Natural killer cell treated with Interleukin-12 subunit alpha and Interleukin-12 subunit beta and Interleukin-15 and Interleukin-18, amount 100 ng/mL, for 72 hours (primary cell): ENCODE measurements around the gene NIN. TPM values are rescaled to one million over a fixed set of nuclear protein-coding genes. Genes with fewer than 3 reads are reported as not detected.

Experiments
- ATAC-seq, 2 donors: fragments of 150-1000 bp; cut with Tn5 transposase in 1 of 2; sonication (Bioruptor Pico), chemical (Tn5 transposase) in 1 of 2; 2 replicates each; pipeline ENCODE4 v1.10.0; 2021
- DNase-seq: peaks from one replicate; pipeline ENCODE4 v3.0.0; 2022; ENCODE audit warnings: low spot score
- H3K27ac Mint-ChIP-seq, 2 donors: 1 replicate in 1 of 2; 2 replicates in 1 of 2; pipeline ENCODE4 v1.8.0; 2022; ENCODE audit warnings: mixed read lengths in 2 of 2, mild to moderate bottlenecking in 1 of 2, moderate library complexity in 1 of 2
- H3K27me3 Mint-ChIP-seq, 2 donors: 1 replicate in 1 of 2; 2 replicates in 1 of 2; pipeline ENCODE4 v1.8.0; 2022; ENCODE audit warnings: mixed read lengths in 2 of 2
- H3K36me3 Mint-ChIP-seq: one replicate; pipeline ENCODE4 v1.8.0; 2022; ENCODE audit warnings: mixed read lengths
- H3K4me1 Mint-ChIP-seq, 2 donors: 1 replicate in 1 of 2; 2 replicates in 1 of 2; pipeline ENCODE4 v1.8.0; 2022; ENCODE audit warnings: low read depth in 2 of 2, mixed read lengths in 2 of 2, mild to moderate bottlenecking in 1 of 2
- H3K4me3 Mint-ChIP-seq: one replicate; pipeline ENCODE4 v1.8.0; 2022; ENCODE audit warnings: mixed read lengths
- H3K9me3 Mint-ChIP-seq: 2 replicates; pipeline ENCODE4 v1.8.0; 2022; ENCODE audit warnings: mixed read lengths
- total RNA-seq, 2 donors: library from RNA; stranded (reverse); gene quantifications; one replicate each; pipeline ENCODE4 v1.2.3, GENCODE V29; 2022

The NIN gene
- total RNA-seq, 2 donors from 2014 or later, result 52.0 to 74.5 TPM

- no peaks in the 10 kb centered on the region for H3K27me3 Mint-ChIP-seq
- ATAC-seq (peak in 1 of 2 donors; percentile 7), DNase-seq (no peak)
- H3K4me3 Mint-ChIP-seq, result no peak overlapping the region
- no peaks in the 10 kb centered on the region for H3K4me1 Mint-ChIP-seq
- no peak overlapping the region for H3K27ac Mint-ChIP-seq
- no peaks in the 10 kb centered on the region for H3K9me3 Mint-ChIP-seq
- H3K36me3 Mint-ChIP-seq, result peaks cover 45% of the 10 kb centered on the region
Measured at GRCh38 chr14:50762931-50763300, 68.0 kb downstream of the NIN start.

GRCh38 chr14:50762001-50762930 is 68.7 kb downstream of the NIN start:
- no peaks in the 10 kb centered on the region for H3K4me1 Mint-ChIP-seq
- DNase-seq (no peak), ATAC-seq (peak; percentile 61 to 96)
- peak overlapping the region in 1 of 2 donors; percentile 23 for H3K27ac Mint-ChIP-seq
- no peaks in the 10 kb centered on the region for H3K27me3 Mint-ChIP-seq
- no peaks in the 10 kb centered on the region for H3K9me3 Mint-ChIP-seq
- H3K4me3 Mint-ChIP-seq, result no peak overlapping the region
- H3K36me3 Mint-ChIP-seq, result peaks cover 45% of the 10 kb centered on the region

- DNase-seq, result no peak
- no peak for ATAC-seq
- H3K27ac Mint-ChIP-seq, result peak overlapping the region in 1 of 2 donors; percentile 45
- H3K4me3 Mint-ChIP-seq, result no peak overlapping the region
- no peaks in the 10 kb centered on the region for H3K27me3 Mint-ChIP-seq
- H3K9me3 Mint-ChIP-seq, result no peaks in the 10 kb centered on the region
- peaks cover 39% of the 10 kb centered on the region for H3K36me3 Mint-ChIP-seq
- no peaks in the 10 kb centered on the region for H3K4me1 Mint-ChIP-seq
Measured at GRCh38 chr14:50759800-50760543, 71.0 kb downstream of the NIN start.

GRCh38 chr14:50758945-50759344 is 72.0 kb downstream of the NIN start:
- Mint-ChIP-seq H3K4me1 (no peaks in the 10 kb centered on the region), H3K4me3 (no peak overlapping the region)
- no peak for ATAC-seq

GRCh38 chr14:50758305-50758704 is 72.7 kb downstream of the NIN start:
- H3K4me3 Mint-ChIP-seq, result no peak overlapping the region
- ATAC-seq (no peak), DNase-seq (no peak)
- no peaks in the 10 kb centered on the region for H3K4me1 Mint-ChIP-seq
- peaks cover 34% of the 10 kb centered on the region for H3K36me3 Mint-ChIP-seq
- no peaks in the 10 kb centered on the region for H3K27me3 Mint-ChIP-seq
- no peak overlapping the region for H3K27ac Mint-ChIP-seq
- no peaks in the 10 kb centered on the region for H3K9me3 Mint-ChIP-seq

More at GRCh38 chr14:50758945-50759344, 72.0 kb downstream of the NIN start:
- Mint-ChIP-seq H3K36me3 (peaks cover 36% of the 10 kb centered on the region), H3K9me3 (no peaks in the 10 kb centered on the region), H3K27ac (no peak overlapping the region), H3K27me3 (no peaks in the 10 kb centered on the region)
- no peak for DNase-seq

- Mint-ChIP-seq H3K36me3 (peaks cover 30% of the 10 kb centered on the region), H3K27me3 (no peaks in the 10 kb centered on the region), H3K9me3 (no peaks in the 10 kb centered on the region), H3K4me1 (no peaks in the 10 kb centered on the region), H3K27ac (no peak overlapping the region), H3K4me3 (no peak overlapping the region)
- ATAC-seq (no peak), DNase-seq (no peak)
Measured at GRCh38 chr14:50757702-50758101, 73.3 kb downstream of the NIN start.

- Mint-ChIP-seq H3K36me3 (peaks cover 28% of the 10 kb centered on the region), H3K4me3 (no peak overlapping the region), H3K27me3 (no peaks in the 10 kb centered on the region), H3K4me1 (no peaks in the 10 kb centered on the region), H3K9me3 (no peaks in the 10 kb centered on the region), H3K27ac (no peak overlapping the region)
- ATAC-seq (no peak), DNase-seq (no peak)
Measured at GRCh38 chr14:50756300-50756699, 74.7 kb downstream of the NIN start.

- H3K36me3 Mint-ChIP-seq, result peaks cover 39% of the 10 kb centered on the region
- H3K27me3 Mint-ChIP-seq, result no peaks in the 10 kb centered on the region
- peak overlapping the region in 1 of 2 donors; percentile 36 for H3K27ac Mint-ChIP-seq
- H3K9me3 Mint-ChIP-seq, result no peaks in the 10 kb centered on the region
- peaks cover 0 to 21% of the 10 kb centered on the region in 2 donors for H3K4me1 Mint-ChIP-seq
- peak overlapping the region; percentile 26 for H3K4me3 Mint-ChIP-seq
- DNase-seq, result no peak
- peak in 1 of 2 donors; percentile 64 for ATAC-seq
Measured at GRCh38 chr14:50750323-50750722, 80.6 kb downstream of the NIN start.

- H3K27ac Mint-ChIP-seq, result no peak overlapping the region
- no peaks in the 10 kb centered on the region for H3K27me3 Mint-ChIP-seq
- H3K9me3 Mint-ChIP-seq, result no peaks in the 10 kb centered on the region
- no peak for ATAC-seq
- peaks cover 4 to 31% of the 10 kb centered on the region in 2 donors for H3K4me1 Mint-ChIP-seq
- H3K36me3 Mint-ChIP-seq, result peaks cover 30% of the 10 kb centered on the region
- no peak overlapping the region for H3K4me3 Mint-ChIP-seq
- no peak for DNase-seq
Measured at GRCh38 chr14:50745401-50746058, 85.4 kb downstream of the NIN start.

GRCh38 chr14:50744231-50744630 is 86.7 kb downstream of the NIN start:
- H3K27ac Mint-ChIP-seq, result no peak overlapping the region
- no peaks in the 10 kb centered on the region for H3K9me3 Mint-ChIP-seq
- H3K4me3 Mint-ChIP-seq, result no peak overlapping the region
- no peaks in the 10 kb centered on the region for H3K27me3 Mint-ChIP-seq
- DNase-seq (no peak), ATAC-seq (no peak)
- peaks cover 23% of the 10 kb centered on the region for H3K36me3 Mint-ChIP-seq
- peaks cover 5 to 33% of the 10 kb centered on the region in 2 donors for H3K4me1 Mint-ChIP-seq

GRCh38 chr14:50741567-50741966 is 89.4 kb downstream of the NIN start:
- ATAC-seq (no peak), DNase-seq (no peak)
- peak overlapping the region; percentile 92 to 97 for H3K27ac Mint-ChIP-seq
- H3K4me3 Mint-ChIP-seq, result peak overlapping the region; percentile 63
- peaks cover 12 to 34% of the 10 kb centered on the region in 2 donors for H3K4me1 Mint-ChIP-seq
- H3K36me3 Mint-ChIP-seq, result peaks cover 22% of the 10 kb centered on the region
- H3K27me3 Mint-ChIP-seq, result no peaks in the 10 kb centered on the region
- no peaks in the 10 kb centered on the region for H3K9me3 Mint-ChIP-seq

- peak overlapping the region; percentile 75 for H3K4me3 Mint-ChIP-seq
- ATAC-seq, result no peak
- H3K4me1 Mint-ChIP-seq, result peaks cover 12 to 34% of the 10 kb centered on the region in 2 donors
- no peak for DNase-seq
- H3K27ac Mint-ChIP-seq, result peak overlapping the region; percentile 92 to 97
- H3K36me3 Mint-ChIP-seq, result peaks cover 22% of the 10 kb centered on the region
- no peaks in the 10 kb centered on the region for H3K27me3 Mint-ChIP-seq
- H3K9me3 Mint-ChIP-seq, result no peaks in the 10 kb centered on the region
Measured at GRCh38 chr14:50740856-50741255, 90.1 kb downstream of the NIN start.

GRCh38 chr14:50739186-50739585 is 91.8 kb downstream of the NIN start:
- Mint-ChIP-seq H3K4me1 (peaks cover 12 to 29% of the 10 kb centered on the region in 2 donors), H3K4me3 (peak overlapping the region; percentile 75), H3K9me3 (no peaks in the 10 kb centered on the region), H3K27me3 (no peaks in the 10 kb centered on the region), H3K27ac (peak overlapping the region; percentile 92 to 97), H3K36me3 (peaks cover 14% of the 10 kb centered on the region)
- DNase-seq (no peak), ATAC-seq (no peak)
